ENCODE results near the gene ALDH1B1. TPM values are rescaled to one million over a fixed set of nuclear protein-coding genes. Genes with fewer than 3 reads are reported as not detected.
A peak's percentile ranks its signal among the peaks of the same experiment; 100 is the strongest.

The ALDH1B1 gene
- total RNA-seq (51.0 TPM), polyA plus RNA-seq (239 TPM)

DNA sequence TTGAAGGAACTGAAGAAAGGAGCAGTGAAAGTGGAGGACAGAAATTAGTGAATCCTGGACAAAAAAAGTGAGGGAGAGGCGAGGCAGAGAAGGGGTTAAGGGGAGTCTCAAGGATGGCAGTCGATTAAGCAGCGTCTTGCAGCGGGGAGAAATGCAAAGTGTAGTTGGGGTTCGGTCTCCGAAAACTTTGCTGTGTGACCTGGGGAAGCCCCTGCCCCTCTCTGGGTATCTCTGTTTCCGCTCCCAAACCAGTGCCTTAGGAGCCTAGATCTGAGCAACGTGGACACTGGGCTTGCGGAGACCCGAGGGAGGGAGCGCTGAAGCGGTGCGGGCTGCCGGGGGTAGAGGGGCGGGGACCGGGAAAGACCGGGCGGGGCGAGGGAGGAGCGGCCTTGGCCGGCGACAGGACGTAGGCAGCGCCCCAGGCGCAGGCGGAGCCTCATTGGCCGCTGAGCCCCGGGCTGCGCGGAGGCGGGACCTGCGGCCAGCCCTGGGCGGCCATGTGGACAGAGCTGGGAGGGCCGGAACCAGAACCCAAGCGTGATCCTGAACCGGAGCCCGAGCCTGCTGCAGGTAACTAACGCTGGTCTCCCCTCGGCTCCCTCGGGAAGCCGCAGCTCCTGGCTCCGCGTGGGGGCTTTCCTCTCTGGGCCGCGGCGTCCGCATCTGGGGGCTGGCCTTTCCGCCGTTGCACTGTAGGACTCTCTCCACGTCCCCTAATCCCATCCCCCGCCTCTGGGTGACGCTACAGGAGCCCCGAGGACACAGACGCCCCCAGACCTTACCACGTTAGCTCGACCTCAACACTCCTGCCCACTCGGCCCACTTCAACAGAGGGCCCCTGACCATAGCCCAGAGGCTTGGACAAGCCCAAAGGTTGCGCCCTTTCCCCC, at the start of gene ALDH1B1:
Gene ALDH1B1, plus strand, starts transcription at position 468 of the 893 bp plus-strand sequence. CDS start 3,047 bp downstream, outside the sequence.
- peak within 1 kb of the TSS; percentile 87 for H3K4me3 ChIP-seq (ENCODE audit: low read depth, low read length)
- H3K27ac ChIP-seq (ENCODE audit: low read depth), result peak within 1 kb of the TSS; percentile 28
- WGBS, result under 1% methylated on average over 58 of the region's 58 CpGs
- H3K36me3 ChIP-seq (ENCODE audit: insufficient read depth), result no peaks in the 10 kb centered on the region
- no peak for DNase-seq (ENCODE audit: extremely low spot score)
- no peaks in the 10 kb centered on the region for H3K4me1 ChIP-seq (ENCODE audit: insufficient read depth)

DNA sequence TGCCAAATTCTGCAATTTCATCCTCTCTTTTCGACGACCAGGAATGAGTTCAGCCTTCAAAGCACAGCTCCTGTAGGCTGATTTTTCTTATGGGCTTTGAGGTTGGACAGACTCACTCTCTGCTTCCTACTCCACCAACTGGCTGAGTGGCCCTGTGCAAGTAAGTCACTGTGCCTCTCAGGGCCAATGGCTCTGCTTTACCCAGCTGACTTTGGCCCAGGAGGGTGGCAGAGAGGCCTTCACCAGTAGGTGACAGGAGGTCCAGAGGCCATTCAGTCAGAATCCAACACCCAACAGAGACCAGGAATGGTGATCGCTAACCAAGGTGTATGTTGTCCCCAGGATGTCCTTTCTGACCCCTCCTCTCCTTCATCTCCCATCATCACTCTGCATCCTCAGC, 49.5 kb upstream of the ALDH1B1 start:
- 98% methylated on average over 3 of the region's 3 CpGs for WGBS
- DNase-seq (ENCODE audit: extremely low spot score), result no peak
- Histone ChIP-seq H3K36me3 (ENCODE audit: insufficient read depth) (no peaks in the 10 kb centered on the region), H3K4me3 (ENCODE audit: low read depth, low read length) (no peak overlapping the region), H3K27ac (ENCODE audit: low read depth) (no peak overlapping the region), H3K4me1 (ENCODE audit: insufficient read depth) (no peaks in the 10 kb centered on the region)

DNA sequence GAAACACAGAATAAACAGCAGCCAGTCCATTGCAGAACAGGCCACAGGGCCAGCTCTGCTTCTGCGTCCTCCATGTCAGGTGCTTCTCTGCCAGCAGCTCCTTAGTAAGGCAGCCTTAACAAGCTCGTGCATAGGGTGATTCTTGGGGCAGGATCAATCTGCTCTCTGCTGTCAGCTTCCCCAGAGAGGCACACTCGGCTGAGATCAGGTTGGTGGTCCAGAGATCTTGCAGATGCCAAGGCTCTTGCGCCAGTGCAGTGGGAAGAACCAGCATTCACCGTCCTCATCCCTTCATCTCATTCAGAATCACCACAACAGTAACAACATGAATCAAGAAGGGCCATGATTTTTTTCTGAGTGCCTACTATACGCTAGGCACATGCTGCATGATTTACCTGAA, 49.0 kb upstream of the ALDH1B1 start:
- Histone ChIP-seq H3K4me3 (ENCODE audit: low read depth, low read length) (no peak overlapping the region), H3K4me1 (ENCODE audit: insufficient read depth) (no peaks in the 10 kb centered on the region), H3K27ac (ENCODE audit: low read depth) (no peak overlapping the region), H3K36me3 (ENCODE audit: insufficient read depth) (no peaks in the 10 kb centered on the region)
- no peak for DNase-seq (ENCODE audit: extremely low spot score)
- 88% methylated on average over 6 of the region's 6 CpGs for WGBS

DNA sequence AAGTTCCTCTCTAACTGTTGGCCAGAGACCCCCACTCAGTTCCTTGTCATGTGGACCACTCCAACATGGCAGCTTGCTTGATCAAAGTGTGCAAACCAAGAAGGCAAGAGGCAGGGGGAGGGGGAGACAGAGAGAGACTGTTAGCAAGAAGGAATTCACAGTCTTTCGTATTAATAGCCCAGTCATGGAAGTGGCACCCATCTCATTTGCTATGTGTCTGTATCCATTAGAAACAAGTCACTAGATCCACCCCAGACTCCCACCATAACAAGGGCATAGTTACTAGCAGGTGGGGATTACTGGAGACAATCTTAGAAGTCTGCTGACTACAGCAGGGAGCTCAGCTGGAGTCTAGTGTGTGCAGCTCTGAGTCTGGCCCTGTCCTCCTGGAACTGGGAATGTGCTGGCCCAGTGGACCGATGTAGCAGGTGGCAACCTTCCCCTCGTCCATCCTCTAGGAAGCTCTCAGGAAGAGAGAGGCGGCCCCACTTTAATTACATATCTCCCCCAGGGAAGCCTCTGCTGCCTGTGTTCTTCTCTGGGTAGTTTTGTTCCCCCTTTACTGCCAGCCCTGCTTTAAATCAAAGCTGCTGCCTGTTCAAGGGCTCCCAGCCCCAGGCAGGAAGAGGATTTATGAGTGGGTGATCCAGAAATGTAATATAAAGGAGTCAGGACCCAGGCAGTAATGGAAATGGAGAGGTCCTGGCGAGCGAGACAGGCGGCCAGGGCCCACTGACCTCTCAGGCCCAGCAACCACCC, 47.8 kb upstream of the ALDH1B1 start:
- Histone ChIP-seq H3K4me1 (ENCODE audit: insufficient read depth) (no peaks in the 10 kb centered on the region), H3K4me3 (ENCODE audit: low read depth, low read length) (no peak overlapping the region), H3K36me3 (ENCODE audit: insufficient read depth) (no peaks in the 10 kb centered on the region), H3K27ac (ENCODE audit: low read depth) (no peak overlapping the region)
- DNase-seq (ENCODE audit: extremely low spot score), result no peak
- WGBS, result 70% methylated on average over 7 of the region's 7 CpGs

DNA sequence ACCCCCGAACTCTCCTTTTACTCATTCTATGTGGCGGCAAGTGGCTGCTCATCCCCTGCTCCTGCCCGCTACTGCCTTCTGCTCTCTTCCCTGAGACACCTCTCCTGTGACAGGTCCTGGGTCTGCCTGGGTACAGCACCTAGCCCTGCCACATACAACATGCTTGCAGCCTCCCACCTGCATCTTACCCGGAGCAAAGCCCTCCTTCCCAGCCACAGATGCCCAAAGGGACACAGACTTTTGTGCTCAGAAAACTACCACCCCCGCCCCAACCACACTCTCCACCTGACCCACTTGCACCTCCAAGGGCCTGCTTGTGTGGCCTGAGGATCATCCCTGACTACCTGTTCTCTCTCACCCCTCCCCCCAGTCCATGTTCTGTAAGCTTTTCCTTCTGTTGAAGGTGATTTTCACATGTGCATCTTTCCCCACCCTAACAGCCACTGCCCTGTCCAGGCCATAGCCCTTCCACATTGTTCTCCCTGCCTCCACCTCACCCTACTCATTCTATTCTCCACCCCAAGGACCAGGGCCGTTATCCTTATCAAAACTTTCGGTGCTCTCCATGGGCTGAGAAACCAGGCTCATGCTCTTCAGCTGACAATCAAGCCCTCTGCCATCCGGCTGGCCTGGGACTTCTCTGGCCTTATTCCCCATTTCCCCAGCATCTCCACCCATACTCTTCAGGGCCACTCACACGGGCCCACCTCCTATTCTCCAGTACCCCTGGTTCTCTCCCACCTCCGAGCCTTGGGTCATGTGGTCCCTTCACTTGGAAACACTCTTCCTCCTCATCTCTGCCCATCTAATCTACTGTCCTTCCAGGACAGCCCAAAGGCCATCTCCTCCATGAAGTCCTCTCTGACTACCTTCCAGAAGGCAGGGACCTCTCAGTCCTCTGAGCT, 46.4 kb upstream of the ALDH1B1 start:
- Histone ChIP-seq H3K4me1 (ENCODE audit: insufficient read depth) (no peaks in the 10 kb centered on the region), H3K36me3 (ENCODE audit: insufficient read depth) (no peaks in the 10 kb centered on the region), H3K4me3 (ENCODE audit: low read depth, low read length) (no peak overlapping the region), H3K27ac (ENCODE audit: low read depth) (no peak overlapping the region)
- no peak for DNase-seq (ENCODE audit: extremely low spot score)
- 90% methylated on average over 10 of the region's 10 CpGs for WGBS

DNA sequence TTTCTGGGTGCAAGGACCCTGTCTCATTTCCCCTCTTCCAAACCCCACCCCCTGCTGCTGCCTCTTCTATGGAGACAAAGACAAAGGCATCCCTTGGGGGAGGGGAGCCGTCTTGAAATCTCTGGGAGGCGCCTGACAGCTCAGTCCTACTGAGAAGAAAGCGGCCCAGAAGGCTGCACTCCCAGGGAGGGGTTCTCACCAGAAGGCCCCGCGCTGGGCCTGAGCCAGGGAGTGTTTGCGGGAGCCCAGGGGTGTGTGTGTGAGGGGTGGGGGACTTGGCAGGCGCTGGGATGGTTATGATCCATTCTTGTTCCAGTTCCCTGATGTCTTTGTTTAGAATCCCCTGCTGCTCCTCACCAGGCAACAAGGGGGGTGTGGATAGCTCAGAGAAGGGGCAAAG, 45.7 kb upstream of the ALDH1B1 start:
- Histone ChIP-seq H3K4me3 (ENCODE audit: low read depth, low read length) (no peak overlapping the region), H3K4me1 (ENCODE audit: insufficient read depth) (no peaks in the 10 kb centered on the region), H3K36me3 (ENCODE audit: insufficient read depth) (no peaks in the 10 kb centered on the region), H3K27ac (ENCODE audit: low read depth) (no peak overlapping the region)
- WGBS, result 17% methylated on average over 7 of the region's 7 CpGs
- DNase-seq (ENCODE audit: extremely low spot score), result peak; percentile 25

DNA sequence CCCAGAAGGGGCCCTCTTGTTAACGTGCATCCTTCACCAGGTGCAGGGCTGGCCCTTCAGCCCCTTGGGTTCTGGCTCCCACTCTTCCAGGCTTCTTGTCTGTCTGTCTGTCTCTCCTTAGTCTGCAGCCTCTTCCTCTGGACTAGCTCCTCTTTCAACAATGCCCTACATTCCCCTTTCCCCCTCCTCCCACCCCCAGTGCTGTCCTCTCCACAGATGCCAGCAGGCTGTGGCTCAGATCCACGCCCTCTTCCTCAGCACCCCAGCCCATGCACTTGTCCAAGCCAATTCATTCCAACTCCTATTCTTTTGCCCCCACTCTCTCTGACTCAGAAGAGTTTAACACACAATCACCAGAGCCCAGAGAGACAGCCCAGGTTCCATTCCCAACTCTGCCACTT, 45.2 kb upstream of the ALDH1B1 start:
- DNase-seq (ENCODE audit: extremely low spot score), result no peak
- no peak overlapping the region for H3K27ac ChIP-seq (ENCODE audit: low read depth)
- no peak overlapping the region for H3K4me3 ChIP-seq (ENCODE audit: low read depth, low read length)
- H3K36me3 ChIP-seq (ENCODE audit: insufficient read depth), result no peaks in the 10 kb centered on the region
- 22% methylated on average over 2 of the region's 2 CpGs for WGBS
- no peaks in the 10 kb centered on the region for H3K4me1 ChIP-seq (ENCODE audit: insufficient read depth)

DNA sequence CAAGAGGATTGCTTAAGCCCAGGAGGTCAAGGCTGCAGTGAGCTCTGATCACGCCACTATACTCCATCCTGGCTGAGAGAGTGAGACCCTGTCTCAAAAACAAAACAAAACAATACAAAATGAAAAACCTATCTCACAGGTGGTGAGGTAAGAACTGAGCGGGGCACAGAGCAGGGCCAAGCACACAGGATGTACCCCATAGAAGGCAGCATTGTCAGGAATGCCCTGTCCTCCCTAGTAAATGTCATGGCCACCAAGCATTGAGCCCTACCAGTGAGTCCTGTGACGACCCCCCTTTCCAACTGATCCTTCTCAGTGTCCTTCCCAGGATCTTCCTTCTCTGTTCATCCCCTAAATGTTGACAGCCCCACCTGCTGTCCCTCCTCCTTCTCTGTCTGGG, 44.6 kb upstream of the ALDH1B1 start:
- Histone ChIP-seq H3K4me1 (ENCODE audit: insufficient read depth) (no peaks in the 10 kb centered on the region), H3K36me3 (ENCODE audit: insufficient read depth) (no peaks in the 10 kb centered on the region), H3K27ac (ENCODE audit: low read depth) (no peak overlapping the region), H3K4me3 (ENCODE audit: low read depth, low read length) (no peak overlapping the region)
- WGBS, result 90% methylated on average over 3 of the region's 3 CpGs
- DNase-seq (ENCODE audit: extremely low spot score), result no peak

DNA sequence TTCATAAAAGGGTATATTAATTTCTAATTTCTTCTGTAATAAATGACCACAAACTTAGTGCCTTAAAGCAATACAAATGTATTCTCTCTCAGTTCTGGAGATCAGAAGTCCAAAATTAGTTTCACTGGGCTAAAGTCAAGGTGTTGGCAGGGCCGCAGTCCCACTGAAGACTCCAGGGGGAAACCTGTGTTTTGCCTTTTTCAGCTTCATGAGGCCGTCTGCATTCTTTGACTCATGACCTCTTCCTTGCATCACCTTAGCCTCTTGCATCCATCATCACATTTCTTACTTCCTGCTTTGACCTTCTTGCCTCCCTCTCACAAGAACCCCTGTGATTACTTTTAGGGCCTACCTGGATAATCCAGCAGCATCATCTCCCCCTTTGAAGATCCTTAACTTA, 42.0 kb upstream of the ALDH1B1 start:
- Histone ChIP-seq H3K27ac (ENCODE audit: low read depth) (no peak overlapping the region), H3K4me3 (ENCODE audit: low read depth, low read length) (no peak overlapping the region), H3K36me3 (ENCODE audit: insufficient read depth) (no peaks in the 10 kb centered on the region), H3K4me1 (ENCODE audit: insufficient read depth) (no peaks in the 10 kb centered on the region)
- DNase-seq (ENCODE audit: extremely low spot score), result no peak
- WGBS, result 91% methylated on average over 2 of the region's 2 CpGs

DNA sequence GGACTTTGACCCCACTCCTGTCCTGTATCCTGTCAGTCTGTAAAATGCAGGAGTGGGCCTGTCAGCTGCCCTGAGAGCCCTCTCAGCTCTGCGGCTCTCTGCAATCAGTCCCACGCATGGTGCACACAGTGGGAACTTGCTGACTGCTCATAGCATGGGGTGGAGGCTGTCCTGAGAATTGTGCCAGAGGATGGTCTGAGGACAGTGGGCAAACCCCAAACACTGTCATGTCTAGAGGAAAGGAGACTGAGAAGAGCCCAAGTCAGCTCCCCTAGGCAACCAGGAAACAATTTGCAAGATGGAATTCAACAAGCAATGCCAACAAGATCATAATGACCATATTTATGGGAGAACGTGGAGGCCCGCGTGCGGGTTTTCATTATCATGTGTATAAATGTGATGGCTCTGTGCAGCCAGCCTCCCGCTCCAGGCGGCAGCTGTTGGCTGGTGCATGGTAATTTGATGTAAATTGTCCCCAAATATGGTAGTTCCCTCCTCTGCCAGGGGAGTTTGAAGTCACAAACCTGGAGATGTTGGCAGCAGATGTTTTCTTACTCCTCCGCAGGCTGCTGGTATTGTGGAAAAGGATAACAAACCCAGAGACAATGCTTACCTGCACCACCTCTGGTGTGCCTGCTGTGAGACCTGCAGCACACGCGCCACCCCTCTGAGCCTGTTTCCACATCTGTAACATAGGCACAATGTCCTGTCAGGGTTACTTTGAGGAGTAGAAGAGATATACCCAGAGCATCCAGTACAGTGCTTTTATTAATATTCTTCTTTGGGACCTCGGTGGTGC, 39.8 kb upstream of the ALDH1B1 start:
- DNase-seq (ENCODE audit: extremely low spot score), result no peak
- no peaks in the 10 kb centered on the region for H3K4me1 ChIP-seq (ENCODE audit: insufficient read depth)
- H3K27ac ChIP-seq (ENCODE audit: low read depth), result no peak overlapping the region

DNA sequence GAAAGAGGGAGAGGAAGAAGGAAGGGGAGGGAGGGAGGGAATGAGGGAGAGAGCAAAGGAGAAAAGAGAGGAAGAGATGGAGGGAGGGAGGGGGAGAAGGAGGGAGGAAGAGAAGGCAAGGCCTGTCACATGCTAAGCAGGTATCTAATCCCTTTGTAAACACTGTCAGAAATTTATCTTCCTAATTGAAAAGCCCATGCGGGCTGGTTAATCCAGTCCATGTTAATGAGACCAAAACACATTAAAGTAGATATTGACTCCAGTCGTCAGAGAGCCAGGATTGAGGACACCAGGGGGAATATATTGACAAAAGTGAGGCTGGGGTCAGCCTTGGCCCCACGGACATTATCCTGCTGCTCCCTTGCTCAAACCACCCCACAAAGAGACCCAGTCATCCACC, 37.4 kb upstream of the ALDH1B1 start:
- H3K27ac ChIP-seq (ENCODE audit: low read depth), result no peak overlapping the region
- no peaks in the 10 kb centered on the region for H3K36me3 ChIP-seq (ENCODE audit: insufficient read depth)
- no peak overlapping the region for H3K4me3 ChIP-seq (ENCODE audit: low read depth, low read length)
- H3K4me1 ChIP-seq (ENCODE audit: insufficient read depth), result no peaks in the 10 kb centered on the region
- WGBS, result 63% methylated on average over 3 of the region's 3 CpGs
- DNase-seq (ENCODE audit: extremely low spot score), result no peak

More for the DNA sequence above, 39.8 kb upstream of the ALDH1B1 start:
- H3K36me3 ChIP-seq (ENCODE audit: insufficient read depth), result no peaks in the 10 kb centered on the region
- no peak overlapping the region for H3K4me3 ChIP-seq (ENCODE audit: low read depth, low read length)
- WGBS, result 60% methylated on average over 12 of the region's 12 CpGs

DNA sequence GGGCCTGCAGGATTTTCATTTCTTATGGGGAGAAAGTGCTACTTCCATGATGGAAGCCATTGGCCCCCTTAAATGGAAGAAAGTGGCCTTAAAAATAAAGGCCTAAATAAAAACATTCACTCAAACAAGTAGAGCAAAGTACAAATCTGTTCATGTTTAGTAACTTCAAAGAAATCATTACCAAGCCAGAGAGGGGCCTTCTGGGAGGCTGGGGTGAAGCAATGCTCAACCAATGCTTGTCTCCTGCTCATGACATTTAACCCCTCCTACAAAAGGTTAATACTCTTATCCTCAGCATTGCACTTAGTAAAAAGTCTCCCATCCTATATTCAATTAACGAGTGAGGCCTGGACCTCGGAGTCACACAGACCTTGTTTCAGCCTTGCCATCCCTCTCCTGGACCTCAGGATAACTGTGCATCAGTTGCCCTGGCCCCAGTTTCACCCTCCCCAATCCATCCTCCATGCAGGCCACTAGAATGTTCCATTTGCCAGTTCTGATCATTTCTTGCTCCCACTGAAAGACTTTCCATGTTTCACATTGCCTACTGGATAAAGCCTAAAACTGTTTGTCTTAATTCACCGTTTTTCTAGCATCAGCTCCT, 36.9 kb upstream of the ALDH1B1 start:
- H3K4me1 ChIP-seq (ENCODE audit: insufficient read depth), result no peaks in the 10 kb centered on the region
- DNase-seq (ENCODE audit: extremely low spot score), result no peak
- no peaks in the 10 kb centered on the region for H3K36me3 ChIP-seq (ENCODE audit: insufficient read depth)
- 95% methylated on average over 3 of the region's 3 CpGs for WGBS
- H3K27ac ChIP-seq (ENCODE audit: low read depth), result no peak overlapping the region
- H3K4me3 ChIP-seq (ENCODE audit: low read depth, low read length), result no peak overlapping the region

Measured in urinary bladder (tissue), 4 donors.